Measurements from ENCODE around the gene PLA2G4E. TPM values are rescaled to one million over a fixed set of nuclear protein-coding genes. Genes with fewer than 3 reads are reported as not detected.

Gene PLA2G4E
- total RNA-seq, 1 experiment from 2014 or later, result not detected

GRCh38 chr15:41983221-41983620 is 37.6 kb downstream of the PLA2G4E start:
- CTCF ChIA-PET, result no interaction called here
- no TSS peak for BruUV-seq (replicated peaks)
- H3K36me3 ChIP-seq (ENCODE audit: insufficient read depth, low read length, poor library complexity, severe bottlenecking), result no peaks in the 10 kb centered on the region
- no peak overlapping the region for H3K4me3 ChIP-seq (ENCODE audit: low read depth, low read length, poor library complexity, severe bottlenecking)
- no peak for TF ChIP-seq EZH2 (IDR thresholded peaks at IDR 0.05; ENCODE audit: borderline replicate concordance, low read depth, low read length, poor library complexity, severe bottlenecking)
- TF ChIP-seq CTCF (conservative IDR thresholded peaks at IDR 0.05; ENCODE audit: low read depth, low read length), result no peak
- intact Hi-C loops (cut with micrococcal nuclease; ENCODE audit: unreplicated experiment), result no loop called here
- no peaks in the 10 kb centered on the region for H3K4me1 ChIP-seq (ENCODE audit: insufficient read depth, low read length, poor library complexity, severe bottlenecking)
- no peak overlapping the region for H3K27ac ChIP-seq (ENCODE audit: low read depth, low read length, poor library complexity, severe bottlenecking)
- no peaks in the 10 kb centered on the region for H3K9me3 ChIP-seq (ENCODE audit: low read depth, low read length, poor library complexity, severe bottlenecking)
- POLR2A ChIA-PET (ENCODE audit: low non-redundant PET), result interaction anchor here (0.6 kb wide), 1 partner anchor 293 kb away, joined by 3 read pairs; no protein-coding TSS in a partner anchor
- H3K27me3 ChIP-seq (replicated peaks; ENCODE audit: insufficient read depth, low read depth, low read length, poor library complexity), result no peaks in the 10 kb centered on the region
- DNase-seq (ENCODE audit: low spot score), result no peak

GRCh38 chr15:41982133-41982930 is 38.5 kb downstream of the PLA2G4E start:
- intact Hi-C loops (cut with micrococcal nuclease; ENCODE audit: unreplicated experiment), result no loop called here
- CTCF ChIA-PET, result no interaction called here
- H3K36me3 ChIP-seq (ENCODE audit: insufficient read depth, low read length, poor library complexity, severe bottlenecking), result no peaks in the 10 kb centered on the region
- TF ChIP-seq CTCF (conservative IDR thresholded peaks at IDR 0.05; ENCODE audit: low read depth, low read length) (no peak), EZH2 (IDR thresholded peaks at IDR 0.05; ENCODE audit: borderline replicate concordance, low read depth, low read length, poor library complexity, severe bottlenecking) (no peak)
- no peak for DNase-seq (ENCODE audit: low spot score)
- no TSS peak for BruUV-seq (replicated peaks)
- no peak overlapping the region for H3K27ac ChIP-seq (ENCODE audit: low read depth, low read length, poor library complexity, severe bottlenecking)
- H3K27me3 ChIP-seq (replicated peaks; ENCODE audit: insufficient read depth, low read depth, low read length, poor library complexity), result no peaks in the 10 kb centered on the region
- H3K9me3 ChIP-seq (ENCODE audit: low read depth, low read length, poor library complexity, severe bottlenecking), result no peaks in the 10 kb centered on the region
- H3K4me1 ChIP-seq (ENCODE audit: insufficient read depth, low read length, poor library complexity, severe bottlenecking), result no peaks in the 10 kb centered on the region
- no peak overlapping the region for H3K4me3 ChIP-seq (ENCODE audit: low read depth, low read length, poor library complexity, severe bottlenecking)
- POLR2A ChIA-PET (ENCODE audit: low non-redundant PET), result no interaction called here

GRCh38 chr15:41981371-41982132 is 39.3 kb downstream of the PLA2G4E start:
- BruUV-seq (replicated peaks), result no TSS peak
- Histone ChIP-seq H3K36me3 (ENCODE audit: insufficient read depth, low read length, poor library complexity, severe bottlenecking) (no peaks in the 10 kb centered on the region), H3K27me3 (replicated peaks; ENCODE audit: insufficient read depth, low read depth, low read length, poor library complexity) (no peaks in the 10 kb centered on the region), H3K4me3 (ENCODE audit: low read depth, low read length, poor library complexity, severe bottlenecking) (no peak overlapping the region), H3K27ac (ENCODE audit: low read depth, low read length, poor library complexity, severe bottlenecking) (no peak overlapping the region), H3K9me3 (ENCODE audit: low read depth, low read length, poor library complexity, severe bottlenecking) (no peaks in the 10 kb centered on the region), H3K4me1 (ENCODE audit: insufficient read depth, low read length, poor library complexity, severe bottlenecking) (no peaks in the 10 kb centered on the region)
- ChIA-PET POLR2A (ENCODE audit: low non-redundant PET) (no interaction called here), CTCF (interaction anchor here (0.6 kb wide), 1 partner anchor 1108 kb away, joined by 3 read pairs; no protein-coding TSS in a partner anchor)
- no peak for DNase-seq (ENCODE audit: low spot score)
- no peak for TF ChIP-seq EZH2 (IDR thresholded peaks at IDR 0.05; ENCODE audit: borderline replicate concordance, low read depth, low read length, poor library complexity, severe bottlenecking)
- no peak for TF ChIP-seq CTCF (conservative IDR thresholded peaks at IDR 0.05; ENCODE audit: low read depth, low read length)
- intact Hi-C loops (cut with micrococcal nuclease; ENCODE audit: unreplicated experiment), result no loop called here
